ENCODE measurements around the gene CTSE. TPM values are rescaled to one million over a fixed set of nuclear protein-coding genes. Genes with fewer than 3 reads are reported as not detected.

The CTSE gene
- total RNA-seq, 1 donor from 2014 or later: not detected

GRCh38 chr1:206029484-206029883 is 5.8 kb upstream of the CTSE start:
- H3K4me3 Mint-ChIP-seq (ENCODE audit: unreplicated experiment): no peak overlapping the region
- DNase-seq: no peak
- no peaks in the 10 kb centered on the region for H3K4me1 Mint-ChIP-seq (ENCODE audit: low read depth, unreplicated experiment)
- H3K27me3 Mint-ChIP-seq (ENCODE audit: unreplicated experiment): no peaks in the 10 kb centered on the region
- H3K27ac Mint-ChIP-seq (ENCODE audit: unreplicated experiment): no peak overlapping the region
- no peaks in the 10 kb centered on the region for H3K36me3 Mint-ChIP-seq (ENCODE audit: unreplicated experiment)
- H3K9me3 Mint-ChIP-seq (ENCODE audit: unreplicated experiment): no peaks in the 10 kb centered on the region
- no peak for TF ChIP-seq CTCF (IDR thresholded peaks at IDR 0.05; ENCODE audit: partially characterized antibody, unreplicated experiment)

- Mint-ChIP-seq H3K4me1 (ENCODE audit: low read depth, unreplicated experiment) (no peaks in the 10 kb centered on the region), H3K27me3 (ENCODE audit: unreplicated experiment) (peaks cover 3% of the 10 kb centered on the region)
Observed at GRCh38 chr1:206025283-206025820, 1.7 kb upstream of the CTSE start.

GRCh38 chr1:206022766-206023165 is 929 bp downstream of the CTSE start:
- H3K27me3 Mint-ChIP-seq (ENCODE audit: unreplicated experiment): peaks cover 3% of the 10 kb centered on the region
- no peak for TF ChIP-seq CTCF (IDR thresholded peaks at IDR 0.05; ENCODE audit: partially characterized antibody, unreplicated experiment)
- no peak overlapping the region for H3K27ac Mint-ChIP-seq (ENCODE audit: unreplicated experiment)
- H3K9me3 Mint-ChIP-seq (ENCODE audit: unreplicated experiment): peaks cover 1% of the 10 kb centered on the region
- H3K36me3 Mint-ChIP-seq (ENCODE audit: unreplicated experiment): no peaks in the 10 kb centered on the region
- no peaks in the 10 kb centered on the region for H3K4me1 Mint-ChIP-seq (ENCODE audit: low read depth, unreplicated experiment)
- DNase-seq: no peak
- no peak overlapping the region for H3K4me3 Mint-ChIP-seq (ENCODE audit: unreplicated experiment)

More at GRCh38 chr1:206025283-206025820, 1.7 kb upstream of the CTSE start:
- no peak for DNase-seq
- H3K27ac Mint-ChIP-seq (ENCODE audit: unreplicated experiment): no peak overlapping the region
- TF ChIP-seq CTCF (IDR thresholded peaks at IDR 0.05; ENCODE audit: partially characterized antibody, unreplicated experiment): no peak
- H3K36me3 Mint-ChIP-seq (ENCODE audit: unreplicated experiment): no peaks in the 10 kb centered on the region
- no peak overlapping the region for H3K4me3 Mint-ChIP-seq (ENCODE audit: unreplicated experiment)
- H3K9me3 Mint-ChIP-seq (ENCODE audit: unreplicated experiment): peaks cover 1% of the 10 kb centered on the region

- no peak for DNase-seq
- no peak overlapping the region for H3K27ac Mint-ChIP-seq (ENCODE audit: unreplicated experiment)
- no peak overlapping the region for H3K4me3 Mint-ChIP-seq (ENCODE audit: unreplicated experiment)
- H3K27me3 Mint-ChIP-seq (ENCODE audit: unreplicated experiment): peaks cover 3% of the 10 kb centered on the region
- no peaks in the 10 kb centered on the region for H3K4me1 Mint-ChIP-seq (ENCODE audit: low read depth, unreplicated experiment)
- no peaks in the 10 kb centered on the region for H3K36me3 Mint-ChIP-seq (ENCODE audit: unreplicated experiment)
- H3K9me3 Mint-ChIP-seq (ENCODE audit: unreplicated experiment): peaks cover 1% of the 10 kb centered on the region
- no peak for TF ChIP-seq CTCF (IDR thresholded peaks at IDR 0.05; ENCODE audit: partially characterized antibody, unreplicated experiment)
Observed at GRCh38 chr1:206021626-206022365, 1.9 kb downstream of the CTSE start.

- Mint-ChIP-seq H3K36me3 (ENCODE audit: unreplicated experiment) (no peaks in the 10 kb centered on the region), H3K9me3 (ENCODE audit: unreplicated experiment) (peaks cover 1% of the 10 kb centered on the region), H3K27me3 (ENCODE audit: unreplicated experiment) (peaks cover 3% of the 10 kb centered on the region), H3K4me3 (ENCODE audit: unreplicated experiment) (no peak overlapping the region), H3K4me1 (ENCODE audit: low read depth, unreplicated experiment) (no peaks in the 10 kb centered on the region), H3K27ac (ENCODE audit: unreplicated experiment) (no peak overlapping the region)
- no peak for TF ChIP-seq CTCF (IDR thresholded peaks at IDR 0.05; ENCODE audit: partially characterized antibody, unreplicated experiment)
- DNase-seq: no peak
Observed at GRCh38 chr1:206021008-206021625, 2.6 kb downstream of the CTSE start.
